RWPE2 (cell line): ENCODE measurements around the gene ULK2.

Experiments
- ATAC-seq: fragments of 200-7000 bp; cut with Tn5 transposase; 3 replicates; pipeline ENCODE4 v1.9.1; 2021; ENCODE audit warnings: low read depth
- DNase-seq: peaks from one replicate; pipeline ENCODE4 v3.0.0-alpha.2; 2020; ENCODE audit warnings: low spot score
- H3K27ac ChIP-seq: fragments of 450-650 bp; 2 replicates; pipeline ENCODE4 v1.5.1; 2017; ENCODE audit warnings: mild to moderate bottlenecking; ENCODE audit not compliant: poor library complexity, severe bottlenecking
- H3K27me3 ChIP-seq: fragments of 250-450 bp; sonication (Bioruptor Pico); 2 replicates; pipeline ENCODE4 v1.5.1; 2021; ENCODE audit warnings: mild to moderate bottlenecking, moderate library complexity; ENCODE audit not compliant: insufficient read depth, poor library complexity, severe bottlenecking
- H3K36me3 ChIP-seq: fragments of 250-450 bp; sonication (Bioruptor Pico); 2 replicates; pipeline ENCODE4 v1.5.1; 2020; ENCODE audit warnings: low read depth, mild to moderate bottlenecking, moderate library complexity
- H3K4me1 ChIP-seq: fragments of 250-450 bp; sonication (Bioruptor Pico); 2 replicates; pipeline ENCODE4 v1.5.1; 2021; ENCODE audit warnings: mild to moderate bottlenecking, moderate library complexity; ENCODE audit not compliant: insufficient read depth, poor library complexity, severe bottlenecking
- H3K4me3 ChIP-seq: fragments of 250-450 bp; sonication (Bioruptor Pico); 2 replicates; pipeline ENCODE4 v1.5.1; 2021; ENCODE audit warnings: mild to moderate bottlenecking, moderate library complexity; ENCODE audit not compliant: severe bottlenecking
- H3K9me3 ChIP-seq: fragments of 250-450 bp; sonication (Bioruptor Pico); 2 replicates; pipeline ENCODE4 v1.5.1; 2021; ENCODE audit warnings: mild to moderate bottlenecking, moderate library complexity; ENCODE audit not compliant: severe bottlenecking
- CTCF ChIP-seq: fragments of 450-650 bp; IDR thresholded peaks from one replicate; pipeline ENCODE4 v1.5.1; 2017; ENCODE audit warnings: mild to moderate bottlenecking, moderate library complexity; ENCODE audit not compliant: poor library complexity, severe bottlenecking

ULK2 gene

DNA sequence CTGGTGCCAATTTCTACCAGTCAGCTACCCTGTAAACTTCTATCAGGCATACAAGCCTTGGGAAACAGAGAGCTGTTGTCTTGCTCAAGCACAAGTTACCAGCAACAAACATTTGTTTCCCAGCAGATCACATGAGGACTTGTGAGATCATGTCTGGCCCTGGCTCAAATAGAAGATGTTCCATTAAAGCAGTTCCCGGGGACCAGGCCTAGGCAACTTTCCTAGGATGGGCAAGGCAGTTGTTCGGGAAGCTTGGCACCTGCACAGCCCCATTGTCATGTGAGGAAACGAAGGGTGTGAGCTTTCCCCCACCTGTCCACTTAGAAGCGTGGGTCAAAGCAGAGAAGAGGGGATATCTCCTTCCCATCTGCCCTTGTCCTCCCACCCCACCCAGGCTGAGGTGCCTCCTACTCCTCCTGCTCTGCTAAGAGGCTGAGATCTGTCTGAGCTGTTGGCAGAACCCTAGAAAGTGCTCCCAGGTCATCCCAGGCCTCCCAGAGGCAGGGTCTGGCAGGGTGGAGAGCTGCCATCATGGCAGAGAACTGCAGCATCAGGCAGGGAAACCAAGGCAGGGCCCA is 140.1 kb downstream of the ULK2 start:
- Histone ChIP-seq H3K27ac (peak overlapping the region; percentile 64), H3K9me3 (no peaks in the 10 kb centered on the region), H3K4me1 (peaks cover 36% of the 10 kb centered on the region), H3K4me3 (no peak overlapping the region), H3K36me3 (no peaks in the 10 kb centered on the region), H3K27me3 (no peaks in the 10 kb centered on the region)
- ATAC-seq = peak; percentile 30
- no peak for DNase-seq
- no peak for TF ChIP-seq CTCF

GRCh38 chr17:19726631-19727376 is 140.9 kb downstream of the ULK2 start:
- Histone ChIP-seq H3K27ac (peak overlapping the region; percentile 64), H3K27me3 (no peaks in the 10 kb centered on the region), H3K4me3 (no peak overlapping the region), H3K4me1 (peaks cover 36% of the 10 kb centered on the region), H3K9me3 (no peaks in the 10 kb centered on the region), H3K36me3 (no peaks in the 10 kb centered on the region)
- ATAC-seq = no peak
- DNase-seq = no peak
- TF ChIP-seq CTCF = no peak

DNA sequence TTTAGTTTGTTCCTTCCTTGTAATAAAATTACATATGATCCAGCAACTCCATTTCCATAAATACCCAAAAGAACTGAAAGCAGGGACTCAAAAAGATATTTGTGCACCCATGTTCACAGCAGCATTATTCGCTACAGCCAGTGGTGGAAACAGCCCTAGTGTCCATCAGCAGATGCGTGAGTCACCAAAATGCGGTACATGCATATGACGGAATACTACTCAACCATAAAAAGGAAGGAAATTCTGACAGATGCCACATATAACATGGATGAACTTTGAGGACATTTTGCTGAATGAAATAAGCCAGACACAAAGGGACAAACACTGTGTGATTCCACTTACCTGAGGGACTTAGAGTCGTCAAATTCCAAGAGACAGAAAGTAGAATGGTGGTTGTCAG is 142.2 kb downstream of the ULK2 start:
- H3K27ac ChIP-seq = peak overlapping the region; percentile 57
- no peak for DNase-seq

GRCh38 chr17:19724501-19725420 is 143.0 kb downstream of the ULK2 start:
- DNase-seq (peak; percentile 68), ATAC-seq (peak; percentile 13; the same call in 2 of the 3 replicates)
- no peaks in the 10 kb centered on the region for H3K27me3 ChIP-seq
- H3K27ac ChIP-seq = peak overlapping the region; percentile 57
- no peak for TF ChIP-seq CTCF
- H3K4me1 ChIP-seq = peaks cover 49% of the 10 kb centered on the region
- H3K9me3 ChIP-seq = no peaks in the 10 kb centered on the region
- no peaks in the 10 kb centered on the region for H3K36me3 ChIP-seq
- H3K4me3 ChIP-seq = no peak overlapping the region

More for the DNA sequence above, 142.2 kb downstream of the ULK2 start:
- Histone ChIP-seq H3K9me3 (no peaks in the 10 kb centered on the region), H3K27me3 (no peaks in the 10 kb centered on the region), H3K4me1 (peaks cover 45% of the 10 kb centered on the region), H3K4me3 (no peak overlapping the region), H3K36me3 (no peaks in the 10 kb centered on the region)
- TF ChIP-seq CTCF = no peak
- no peak for ATAC-seq
